Activated CD4-positive, alpha-beta T cell treated with anti-CD3 and anti-CD28 coated beads for 36 hours (primary cell): ENCODE measurements around the gene PHF20. TPM values are rescaled to one million over a fixed set of nuclear protein-coding genes. Genes with fewer than 3 reads are reported as not detected.
"Not testable (repeated sequence)": the region's sequence is repeated elsewhere in the genome, so short reads cannot be mapped to it uniquely, and the experiment has no call there.

Source experiments
- ATAC-seq: fragments of 200-7000 bp; cut with Tn5 transposase; one replicate; pipeline ENCODE4 v1.10.0; 2021; ENCODE audit warnings: mild to moderate bottlenecking, moderate library complexity
- CTCF ChIA-PET: fragments of 350-600 bp; sonication (Branson Sonifier 250); formaldehyde crosslinking; loops from one replicate; lab custom pipeline; 2021; ENCODE audit warnings: antibody characterized with exemption; lab: Charles Lee
- POLR2A ChIA-PET: fragments of 350-600 bp; sonication (Branson Sonifier 250); formaldehyde crosslinking; loops from one replicate; lab custom pipeline; 2021; ENCODE audit warnings: antibody characterized with exemption, inconsistent platforms; lab: Charles Lee
- DNase-seq: peaks from one replicate; pipeline ENCODE4 v3.0.0-alpha.2; 2020
- H3K27ac Mint-ChIP-seq: one replicate; pipeline ENCODE4 v1.8.0; 2021; ENCODE audit warnings: mixed read lengths
- H3K27me3 Mint-ChIP-seq: one replicate; pipeline ENCODE4 v1.8.0; 2021; ENCODE audit warnings: mixed read lengths
- H3K36me3 Mint-ChIP-seq: one replicate; pipeline ENCODE4 v1.8.0; 2021; ENCODE audit warnings: low read depth, mixed read lengths
- H3K4me1 Mint-ChIP-seq: one replicate; pipeline ENCODE4 v1.8.0; 2021; ENCODE audit warnings: mixed read lengths
- H3K4me3 Mint-ChIP-seq: one replicate; pipeline ENCODE4 v1.8.0; 2021; ENCODE audit warnings: mild to moderate bottlenecking, moderate library complexity, mixed read lengths
- H3K9me3 Mint-ChIP-seq: one replicate; pipeline ENCODE4 v1.8.0; 2021; ENCODE audit warnings: low read depth, mixed read lengths
- intact Hi-C, 2 experiments: fragments of 100-400 bp; cut with DNase I in 1 of 2; cut with micrococcal nuclease in 1 of 2; formaldehyde crosslinking; loops; one replicate each; pipeline versions ENCODE4 v1.14.2 to v1.15.1; 2022 to 2024; cut with DNase I, micrococcal nuclease
- total RNA-seq, 2 experiments: library from RNA; stranded (reverse); gene quantifications; one replicate each; pipeline ENCODE4 v1.2.3, GENCODE V29; 2021

The PHF20 gene
- total RNA-seq, 2 experiments from 2014 or later, result 54.3 to 61.6 TPM

DNA sequence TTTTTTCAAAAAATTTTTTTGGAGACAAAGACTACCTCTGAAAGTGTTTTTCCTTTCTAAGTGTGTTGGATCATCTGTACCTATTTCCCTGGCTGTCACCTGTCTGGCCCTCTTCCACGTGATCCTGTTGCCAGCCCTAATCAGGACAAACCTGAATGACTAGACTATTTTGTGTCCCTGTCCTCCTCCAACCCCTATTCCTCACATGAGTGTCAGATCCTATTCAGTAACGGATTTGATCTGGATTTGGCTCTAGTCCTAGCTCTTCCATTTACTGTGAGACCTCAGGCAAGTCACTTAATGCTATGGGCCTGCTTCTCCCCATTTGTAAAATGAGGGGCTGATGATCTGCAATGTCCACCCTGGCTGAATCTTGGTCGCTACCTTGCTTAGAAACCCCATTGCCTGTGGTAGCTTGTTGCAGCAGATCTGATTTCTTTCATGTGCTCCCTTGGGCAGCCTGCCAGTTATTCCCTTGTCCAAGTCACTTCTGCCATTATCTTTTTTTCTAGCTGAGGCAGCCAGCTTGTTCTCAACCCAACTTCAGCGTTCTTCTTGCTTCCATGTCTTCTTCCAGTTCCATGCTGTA lies 4.8 kb downstream of the PHF20 start:
- POLR2A ChIA-PET, result no interaction called here
- H3K27me3 Mint-ChIP-seq, result no peaks in the 10 kb centered on the region
- intact Hi-C loops, result loop anchor here in 1 of 2 experiments (10.0 kb wide), 3 partner anchors 288 to 1472 kb away; partner anchors contain the start of genes AHCY and DSN1
- H3K4me3 Mint-ChIP-seq, result no peak overlapping the region
- ATAC-seq, result no peak
- H3K9me3 Mint-ChIP-seq, result peaks cover 1% of the 10 kb centered on the region
- peaks cover 42% of the 10 kb centered on the region for H3K36me3 Mint-ChIP-seq
- CTCF ChIA-PET, result interaction anchor here (0.6 to 1.2 kb wide), 6 partner anchors 10 to 313 kb away, joined by 3 to 5 read pairs (median 3); partner anchors contain the start of gene RBM39
- H3K27ac Mint-ChIP-seq, result peak overlapping the region; percentile 29
- H3K4me1 Mint-ChIP-seq, result peaks cover 54% of the 10 kb centered on the region
- no peak for DNase-seq

DNA sequence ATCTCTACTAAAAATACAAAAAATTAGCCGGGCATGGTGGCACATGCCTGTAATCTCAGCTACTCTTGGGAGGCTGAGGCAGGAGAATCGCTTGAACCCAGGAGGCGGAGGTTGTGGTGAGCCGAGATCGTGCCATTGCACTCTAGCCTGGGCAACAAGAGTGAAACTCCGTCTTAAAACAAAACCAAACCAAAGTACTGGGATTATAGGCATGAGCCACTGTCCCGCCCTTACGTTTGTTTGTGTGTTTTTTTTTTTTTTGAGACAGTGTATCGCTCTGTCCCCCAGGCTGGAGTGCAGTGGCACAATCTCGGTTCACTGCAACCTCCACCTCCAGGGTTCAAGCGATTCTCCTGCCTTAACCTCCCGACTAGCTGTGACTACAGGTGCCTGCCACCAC lies 12.0 kb downstream of the PHF20 start:
- intact Hi-C loops, POLR2A ChIA-PET, CTCF ChIA-PET, H3K27me3 Mint-ChIP-seq, H3K27ac Mint-ChIP-seq, H3K4me3 Mint-ChIP-seq, H3K9me3 Mint-ChIP-seq, DNase-seq: not testable (repeated sequence)
- peak; percentile 36 for ATAC-seq
- peaks cover 22% of the 10 kb centered on the region for H3K36me3 Mint-ChIP-seq
- H3K4me1 Mint-ChIP-seq, result peaks cover 19% of the 10 kb centered on the region

DNA sequence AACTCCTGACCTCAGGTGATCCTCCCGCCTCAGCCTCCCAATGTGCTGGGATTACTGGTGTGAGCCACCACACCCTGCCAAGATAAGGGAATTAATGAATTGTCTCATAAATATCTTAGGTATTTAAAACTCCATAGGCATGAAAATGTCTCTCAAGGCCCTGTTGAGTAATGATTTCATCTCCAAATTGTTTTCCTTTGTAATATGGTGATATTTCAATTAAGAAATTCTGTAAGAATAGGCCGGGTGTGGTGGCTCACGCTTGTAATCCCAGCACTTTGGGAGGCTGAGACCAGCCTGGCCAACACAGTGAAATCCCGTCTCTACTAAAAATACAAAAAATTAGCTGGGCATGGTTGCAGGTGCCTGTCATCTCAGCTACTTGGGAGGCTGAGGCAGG lies 13.7 kb downstream of the PHF20 start:
- H3K27ac Mint-ChIP-seq, ATAC-seq, DNase-seq, intact Hi-C loops, H3K9me3 Mint-ChIP-seq, H3K27me3 Mint-ChIP-seq, H3K4me3 Mint-ChIP-seq, POLR2A ChIA-PET, CTCF ChIA-PET: not testable (repeated sequence)
- Mint-ChIP-seq H3K4me1 (peaks cover 20% of the 10 kb centered on the region), H3K36me3 (peaks cover 17% of the 10 kb centered on the region)

DNA sequence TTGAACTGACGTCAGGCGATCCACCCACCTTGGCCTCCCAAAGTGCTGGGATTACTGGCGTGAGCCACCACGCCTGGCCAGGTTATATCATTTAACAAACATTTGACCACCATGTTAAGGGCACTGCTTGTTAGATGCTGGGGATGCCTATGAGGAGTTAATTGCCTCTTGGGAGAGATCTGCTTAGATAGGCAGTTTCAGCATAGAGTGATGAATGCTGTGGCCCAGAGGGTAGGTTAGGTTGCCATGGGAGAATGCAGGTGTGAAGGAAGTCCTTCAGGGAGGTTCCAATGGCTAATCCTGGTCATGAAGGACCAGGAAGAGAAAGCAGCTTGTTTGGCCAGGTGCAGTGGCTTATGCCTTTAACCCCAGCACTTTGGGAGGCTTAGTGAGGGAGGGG lies 17.0 kb downstream of the PHF20 start:
- intact Hi-C loops, result no loop called here
- peak overlapping the region; percentile 31 for H3K27ac Mint-ChIP-seq
- DNase-seq (no peak), ATAC-seq (no peak)
- peaks cover 30% of the 10 kb centered on the region for H3K4me1 Mint-ChIP-seq
- no peaks in the 10 kb centered on the region for H3K27me3 Mint-ChIP-seq
- POLR2A ChIA-PET, result no interaction called here
- peaks cover 9% of the 10 kb centered on the region for H3K36me3 Mint-ChIP-seq
- CTCF ChIA-PET, result no interaction called here
- H3K4me3 Mint-ChIP-seq, result no peak overlapping the region
- H3K9me3 Mint-ChIP-seq, result no peaks in the 10 kb centered on the region

- ChIA-PET CTCF (interaction anchor here (1.0 to 1.3 kb wide), 3 partner anchors 10 to 48 kb away, joined by 3 read pairs; no protein-coding TSS in a partner anchor), POLR2A (interaction anchor here (1.0 kb wide), 1 partner anchor 49 kb away, joined by 3 read pairs; the partner anchor contains the start of gene RBM39)
Measured at GRCh38 chr20:35791097-35791496, 19.3 kb downstream of the PHF20 start.

DNA sequence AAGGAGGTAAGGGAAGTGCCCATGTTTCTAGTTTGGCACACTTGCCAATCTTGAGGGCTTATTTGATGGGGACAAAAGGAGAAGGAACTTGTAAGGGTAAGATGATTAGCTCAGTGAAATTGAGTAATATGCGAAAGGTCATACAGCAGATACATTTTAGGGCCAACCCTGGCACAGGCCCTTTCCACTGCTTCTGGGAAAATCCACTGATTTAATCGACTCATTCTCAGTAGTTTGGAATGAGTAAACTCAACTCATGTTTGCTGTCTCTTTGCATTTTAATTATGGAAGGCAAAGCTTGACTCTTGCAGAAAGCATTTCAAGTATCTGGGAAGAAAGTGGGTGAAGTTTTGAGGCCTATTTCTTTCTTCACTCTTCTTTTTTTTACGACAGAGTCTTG lies 20.0 kb downstream of the PHF20 start:
- H3K9me3 Mint-ChIP-seq, result no peaks in the 10 kb centered on the region
- ATAC-seq (peak; percentile 94), DNase-seq (peak; percentile 38)
- CTCF ChIA-PET, result interaction anchor here (1.0 to 1.3 kb wide), 3 partner anchors 10 to 48 kb away, joined by 3 read pairs; no protein-coding TSS in a partner anchor
- H3K4me3 Mint-ChIP-seq, result no peak overlapping the region
- intact Hi-C loops, result no loop called here
- peaks cover 17% of the 10 kb centered on the region for H3K36me3 Mint-ChIP-seq
- peaks cover 41% of the 10 kb centered on the region for H3K4me1 Mint-ChIP-seq
- H3K27me3 Mint-ChIP-seq, result no peaks in the 10 kb centered on the region
- peak overlapping the region; percentile 78 for H3K27ac Mint-ChIP-seq
- POLR2A ChIA-PET, result interaction anchor here (1.0 kb wide), 1 partner anchor 50 kb away, joined by 3 read pairs; the partner anchor contains the start of gene RBM39

More at GRCh38 chr20:35791097-35791496, 19.3 kb downstream of the PHF20 start:
- DNase-seq (no peak), ATAC-seq (no peak)
- Mint-ChIP-seq H3K27ac (no peak overlapping the region), H3K4me1 (peaks cover 35% of the 10 kb centered on the region), H3K9me3 (no peaks in the 10 kb centered on the region), H3K36me3 (peaks cover 19% of the 10 kb centered on the region), H3K27me3 (no peaks in the 10 kb centered on the region), H3K4me3 (no peak overlapping the region)
- intact Hi-C loops, result no loop called here

DNA sequence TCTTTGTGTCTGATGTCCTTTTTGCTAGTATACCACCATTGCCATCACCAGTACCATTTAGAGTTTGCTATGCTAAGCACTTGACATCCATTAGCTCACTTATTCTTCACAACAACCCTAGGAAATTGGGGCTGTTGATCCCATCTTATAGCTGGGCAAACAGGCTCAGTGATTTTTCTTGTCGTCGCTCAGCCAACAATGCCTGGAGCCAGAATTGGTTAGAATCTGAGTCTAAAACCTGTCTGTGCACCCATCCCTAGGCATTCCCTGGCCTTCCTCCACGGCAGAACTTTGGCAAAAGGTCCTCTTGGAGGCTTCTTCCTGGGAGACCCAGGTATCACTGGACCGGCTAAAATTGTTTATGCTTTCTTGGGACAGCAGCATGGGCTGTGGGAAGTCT lies 20.9 kb downstream of the PHF20 start:
- ChIA-PET POLR2A (interaction anchor here (0.5 kb wide), 1 partner anchor 659 kb away, joined by 4 read pairs; no protein-coding TSS in a partner anchor), CTCF (no interaction called here)
- Mint-ChIP-seq H3K36me3 (peaks cover 17% of the 10 kb centered on the region), H3K9me3 (no peaks in the 10 kb centered on the region), H3K4me3 (no peak overlapping the region), H3K27me3 (no peaks in the 10 kb centered on the region), H3K4me1 (peaks cover 41% of the 10 kb centered on the region), H3K27ac (no peak overlapping the region)
- DNase-seq (no peak), ATAC-seq (no peak)
- intact Hi-C loops, result no loop called here

GRCh38 chr20:35796571-35796970 lies 24.8 kb downstream of the PHF20 start:
- Mint-ChIP-seq H3K9me3 (no peaks in the 10 kb centered on the region), H3K4me3 (no peak overlapping the region), H3K4me1 (peaks cover 34% of the 10 kb centered on the region), H3K36me3 (peaks cover 21% of the 10 kb centered on the region), H3K27ac (peak overlapping the region; percentile 42), H3K27me3 (no peaks in the 10 kb centered on the region)
- CTCF ChIA-PET, result interaction anchor here (0.7 to 1.6 kb wide), 5 partner anchors 10 to 197 kb away, joined by 3 read pairs; partner anchors contain the start of gene SCAND1
- ATAC-seq (no peak), DNase-seq (no peak)
- POLR2A ChIA-PET, result interaction anchor here (1.1 kb wide), 1 partner anchor 54 kb away, joined by 4 read pairs; no protein-coding TSS in a partner anchor
- intact Hi-C loops, result no loop called here

DNA sequence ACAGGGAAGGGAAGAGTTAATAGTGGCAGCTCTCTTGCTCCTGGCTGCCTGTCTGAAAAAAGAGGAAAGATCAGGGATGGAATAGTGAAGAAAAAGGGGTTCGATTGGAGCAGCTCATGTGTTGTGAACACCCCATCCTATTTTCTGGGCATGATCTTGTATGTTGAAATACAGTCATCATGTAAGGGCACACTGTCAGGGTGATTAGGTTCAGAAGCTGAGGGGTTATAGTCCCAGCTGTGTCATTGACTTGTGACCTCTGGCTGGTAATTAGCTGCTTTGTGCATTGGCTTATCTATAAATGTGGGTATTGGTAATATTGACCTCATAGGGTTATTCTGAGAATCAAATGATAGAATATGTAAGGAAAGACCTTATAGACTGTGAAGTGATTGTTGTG lies 30.1 kb downstream of the PHF20 start:
- Mint-ChIP-seq H3K4me3 (no peak overlapping the region), H3K36me3 (peaks cover 26% of the 10 kb centered on the region), H3K27ac (peak overlapping the region; percentile 12), H3K4me1 (peaks cover 9% of the 10 kb centered on the region), H3K9me3 (no peaks in the 10 kb centered on the region), H3K27me3 (no peaks in the 10 kb centered on the region)
- POLR2A ChIA-PET, result interaction anchor here (0.5 to 0.6 kb wide), 3 partner anchors 11 to 79 kb away, joined by 3 to 4 read pairs (median 3); no protein-coding TSS in a partner anchor
- no peak for DNase-seq
- CTCF ChIA-PET, result interaction anchor here (0.6 to 0.7 kb wide), 3 partner anchors 112 to 407 kb away, joined by 3 to 4 read pairs (median 3); no protein-coding TSS in a partner anchor
- no peak for ATAC-seq
- intact Hi-C loops, result no loop called here

DNA sequence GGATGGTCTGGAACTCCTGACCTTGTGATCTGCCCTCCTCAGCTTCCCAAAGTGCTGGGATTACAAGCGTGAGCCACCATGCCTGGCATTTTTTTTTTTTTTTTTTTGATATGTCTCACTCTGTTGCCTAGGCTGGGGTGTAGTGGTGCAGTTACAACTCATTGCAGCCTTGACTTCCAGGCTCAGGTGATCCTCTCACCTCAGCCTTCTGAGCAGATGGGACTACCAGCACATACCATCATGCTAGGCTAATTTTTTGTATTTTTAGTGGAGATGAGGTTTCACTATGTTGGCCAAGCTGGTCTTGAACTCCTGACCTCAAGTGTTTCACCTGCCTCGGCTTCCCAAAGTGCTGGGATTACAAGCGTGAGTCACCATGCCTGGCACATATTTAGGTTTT lies 34.3 kb downstream of the PHF20 start:
- Mint-ChIP-seq H3K4me3 (no peak overlapping the region), H3K9me3 (no peaks in the 10 kb centered on the region), H3K27ac (no peak overlapping the region), H3K36me3 (peaks cover 33% of the 10 kb centered on the region), H3K4me1 (peaks cover 11% of the 10 kb centered on the region), H3K27me3 (no peaks in the 10 kb centered on the region)
- intact Hi-C loops, result no loop called here
- ChIA-PET CTCF (no interaction called here), POLR2A (no interaction called here)
- ATAC-seq (no peak), DNase-seq (no peak)

GRCh38 chr20:35807877-35808276 lies 36.1 kb downstream of the PHF20 start:
- H3K27me3 Mint-ChIP-seq, result no peaks in the 10 kb centered on the region
- POLR2A ChIA-PET, result no interaction called here
- CTCF ChIA-PET, result no interaction called here
- H3K9me3 Mint-ChIP-seq, result no peaks in the 10 kb centered on the region
- no peak overlapping the region for H3K27ac Mint-ChIP-seq
- H3K4me3 Mint-ChIP-seq, result no peak overlapping the region
- intact Hi-C loops, result no loop called here
- peaks cover 4% of the 10 kb centered on the region for H3K4me1 Mint-ChIP-seq
- ATAC-seq, result no peak
- no peak for DNase-seq
- peaks cover 26% of the 10 kb centered on the region for H3K36me3 Mint-ChIP-seq

- Mint-ChIP-seq H3K36me3 (peaks cover 28% of the 10 kb centered on the region), H3K4me3 (no peak overlapping the region), H3K9me3 (no peaks in the 10 kb centered on the region)
Measured at GRCh38 chr20:35820715-35821114, 48.9 kb downstream of the PHF20 start.

More at GRCh38 chr20:35820715-35821114, 48.9 kb downstream of the PHF20 start:
- DNase-seq (no peak), ATAC-seq (no peak)
- ChIA-PET CTCF (interaction anchor here (0.5 to 1.0 kb wide), 2 partner anchors 90 to 204 kb away, joined by 3 read pairs; no protein-coding TSS in a partner anchor), POLR2A (no interaction called here)
- H3K27ac Mint-ChIP-seq, result no peak overlapping the region
- no peaks in the 10 kb centered on the region for H3K27me3 Mint-ChIP-seq
- intact Hi-C loops, result no loop called here
- H3K4me1 Mint-ChIP-seq, result peaks cover 27% of the 10 kb centered on the region
